Measurements from ENCODE around the gene ZNF195.

GRCh38 chr11:3381794-3382193 is 2.8 kb upstream of the ZNF195 start:
- no peak for TF ChIP-seq TAF1 (IDR thresholded peaks at IDR 0.05; ENCODE audit: borderline replicate concordance, insufficient read depth, low read length)
- TF ChIP-seq REST (IDR thresholded peaks at IDR 0.05; ENCODE audit: insufficient read depth in 1 of 2, low read depth in 2 of 2, low read length in 2 of 2), result no peak
- TF ChIP-seq SIN3A (IDR thresholded peaks at IDR 0.05; ENCODE audit: borderline replicate concordance, insufficient read depth, low read length), result no peak
